Osteocyte (in vitro differentiated cells): ENCODE measurements around the gene LMO1. TPM values are rescaled to one million over a fixed set of nuclear protein-coding genes. Genes with fewer than 3 reads are reported as not detected.
A peak's percentile ranks its signal among the peaks of the same experiment; 100 is the strongest.

Experiments
- DNase-seq: peaks from one replicate; pipeline ENCODE4 v3.0.0; 2021; ENCODE audit warnings: mixed read lengths; ENCODE audit not compliant: unreplicated experiment; ENCODE audit errors: extremely low spot score
- H3K27ac Mint-ChIP-seq: one replicate; pipeline ENCODE4 v1.8.0; 2021; ENCODE audit warnings: mild to moderate bottlenecking, mixed read lengths; ENCODE audit not compliant: unreplicated experiment
- H3K27me3 Mint-ChIP-seq: one replicate; pipeline ENCODE4 v1.8.0; 2021; ENCODE audit warnings: mixed read lengths; ENCODE audit not compliant: unreplicated experiment
- H3K36me3 Mint-ChIP-seq: one replicate; pipeline ENCODE4 v1.8.0; 2021; ENCODE audit warnings: mixed read lengths; ENCODE audit not compliant: unreplicated experiment
- H3K4me1 Mint-ChIP-seq: one replicate; pipeline ENCODE4 v1.8.0; 2021; ENCODE audit warnings: mixed read lengths; ENCODE audit not compliant: unreplicated experiment
- H3K4me3 Mint-ChIP-seq: one replicate; pipeline ENCODE4 v1.8.0; 2021; ENCODE audit warnings: mild to moderate bottlenecking, moderate library complexity, mixed read lengths; ENCODE audit not compliant: unreplicated experiment
- H3K9me3 Mint-ChIP-seq: one replicate; pipeline ENCODE4 v1.8.0; 2021; ENCODE audit warnings: mixed read lengths; ENCODE audit not compliant: unreplicated experiment
- CTCF ChIP-seq: fragments of 200-600 bp; sonication (generic); IDR thresholded peaks from 2 replicates; pipeline ENCODE4 v1.5.0; 2021; ENCODE audit warnings: antibody characterized with exemption, mild to moderate bottlenecking, moderate library complexity
- total RNA-seq: library from RNA; stranded (reverse); gene quantifications from 2 replicates; pipeline ENCODE4 v1.2.1, GENCODE V29; 2021

Gene LMO1
- total RNA-seq, 1 donor from 2014 or later: not detected

- H3K36me3 Mint-ChIP-seq: no peaks in the 10 kb centered on the region
- no peaks in the 10 kb centered on the region for H3K9me3 Mint-ChIP-seq
- DNase-seq: peak; percentile 65
- no peak overlapping the region for H3K4me3 Mint-ChIP-seq
- H3K27ac Mint-ChIP-seq: no peak overlapping the region
- H3K27me3 Mint-ChIP-seq: peaks cover 12% of the 10 kb centered on the region
- no peaks in the 10 kb centered on the region for H3K4me1 Mint-ChIP-seq
- no peak for TF ChIP-seq CTCF
These were observed 21.6 kb upstream of the LMO1 start for GRCh38 chr11:8285228-8285627.

- TF ChIP-seq CTCF: no peak
- peak; percentile 82 for DNase-seq
- H3K27me3 Mint-ChIP-seq: peaks cover 11% of the 10 kb centered on the region
- H3K4me3 Mint-ChIP-seq: no peak overlapping the region
- no peak overlapping the region for H3K27ac Mint-ChIP-seq
- H3K36me3 Mint-ChIP-seq: no peaks in the 10 kb centered on the region
- no peaks in the 10 kb centered on the region for H3K9me3 Mint-ChIP-seq
- no peaks in the 10 kb centered on the region for H3K4me1 Mint-ChIP-seq
These were observed 20.0 kb upstream of the LMO1 start for GRCh38 chr11:8283465-8284230.

GRCh38 chr11:8283100-8283464, 19.4 kb upstream of the LMO1 start:
- Mint-ChIP-seq H3K4me3 (no peak overlapping the region), H3K9me3 (no peaks in the 10 kb centered on the region), H3K4me1 (no peaks in the 10 kb centered on the region), H3K27ac (no peak overlapping the region), H3K36me3 (no peaks in the 10 kb centered on the region), H3K27me3 (peaks cover 7% of the 10 kb centered on the region)
- no peak for TF ChIP-seq CTCF
- DNase-seq: no peak

GRCh38 chr11:8282631-8283030, 19.0 kb upstream of the LMO1 start:
- no peaks in the 10 kb centered on the region for H3K9me3 Mint-ChIP-seq
- H3K4me1 Mint-ChIP-seq: no peaks in the 10 kb centered on the region
- peak; percentile 75 for DNase-seq
- peaks cover 7% of the 10 kb centered on the region for H3K27me3 Mint-ChIP-seq
- no peak for TF ChIP-seq CTCF
- H3K27ac Mint-ChIP-seq: no peak overlapping the region
- H3K36me3 Mint-ChIP-seq: no peaks in the 10 kb centered on the region
- no peak overlapping the region for H3K4me3 Mint-ChIP-seq

GRCh38 chr11:8281266-8281665, 17.6 kb upstream of the LMO1 start:
- Mint-ChIP-seq H3K9me3 (no peaks in the 10 kb centered on the region), H3K4me3 (no peak overlapping the region), H3K36me3 (no peaks in the 10 kb centered on the region), H3K27me3 (peaks cover 12% of the 10 kb centered on the region), H3K27ac (no peak overlapping the region), H3K4me1 (no peaks in the 10 kb centered on the region)
- DNase-seq: peak; percentile 7
- no peak for TF ChIP-seq CTCF
